HFFc6 (cell line): ENCODE data around the gene SLCO4A1. TPM values are rescaled to one million over a fixed set of nuclear protein-coding genes. Genes with fewer than 3 reads are reported as not detected.
A peak's percentile ranks its signal among the peaks of the same experiment; 100 is the strongest.

Source experiments
- DNase-seq: peaks from one replicate; pipeline ENCODE4 v3.0.0-alpha.2; 2018
- H3K27ac Mint-ChIP-seq: 2 replicates; pipeline ENCODE4 v1.8.0; 2020; ENCODE audit warnings: mild to moderate bottlenecking, mixed read lengths
- H3K27me3 Mint-ChIP-seq: 2 replicates; pipeline ENCODE4 v1.8.0; 2021; ENCODE audit warnings: mild to moderate bottlenecking, moderate library complexity, mixed read lengths; ENCODE audit not compliant: insufficient read depth
- H3K36me3 Mint-ChIP-seq: 2 replicates; pipeline ENCODE4 v1.8.0; 2021; ENCODE audit warnings: low read depth, mixed read lengths
- H3K4me1 Mint-ChIP-seq: 2 replicates; pipeline ENCODE4 v1.8.0; 2020; ENCODE audit warnings: low read depth, mixed read lengths
- H3K4me3 Mint-ChIP-seq: 2 replicates; pipeline ENCODE4 v1.8.0; 2020; ENCODE audit warnings: mild to moderate bottlenecking, moderate library complexity, mixed read lengths
- H3K9me3 Mint-ChIP-seq: 2 replicates; pipeline ENCODE4 v1.8.0; 2020; ENCODE audit warnings: mild to moderate bottlenecking, mixed read lengths
- total RNA-seq, 6 experiments: library from RNA; stranded (reverse); fragmentation: NEBNext Ultra II Directional; extraction: Animal tissue kit (Norgen Biotek cat#: 25700); gene quantifications; 2 replicates in 1 of 6; 3 replicates in 5 of 6; pipeline ENCODE4 v1.2.3, GENCODE V29; 2021
- TF ChIP-seq, protein P1 (sequence below): fragments of 200-600 bp; sonication (generic); IDR thresholded peaks from 2 replicates; pipeline ENCODE4 v1.5.0; 2021; ENCODE audit warnings: antibody characterized with exemption, mild to moderate bottlenecking

Gene SLCO4A1
- total RNA-seq, 6 experiments from 2014 or later: 2.7 to 6.5 (median 3.4) TPM

DNA sequence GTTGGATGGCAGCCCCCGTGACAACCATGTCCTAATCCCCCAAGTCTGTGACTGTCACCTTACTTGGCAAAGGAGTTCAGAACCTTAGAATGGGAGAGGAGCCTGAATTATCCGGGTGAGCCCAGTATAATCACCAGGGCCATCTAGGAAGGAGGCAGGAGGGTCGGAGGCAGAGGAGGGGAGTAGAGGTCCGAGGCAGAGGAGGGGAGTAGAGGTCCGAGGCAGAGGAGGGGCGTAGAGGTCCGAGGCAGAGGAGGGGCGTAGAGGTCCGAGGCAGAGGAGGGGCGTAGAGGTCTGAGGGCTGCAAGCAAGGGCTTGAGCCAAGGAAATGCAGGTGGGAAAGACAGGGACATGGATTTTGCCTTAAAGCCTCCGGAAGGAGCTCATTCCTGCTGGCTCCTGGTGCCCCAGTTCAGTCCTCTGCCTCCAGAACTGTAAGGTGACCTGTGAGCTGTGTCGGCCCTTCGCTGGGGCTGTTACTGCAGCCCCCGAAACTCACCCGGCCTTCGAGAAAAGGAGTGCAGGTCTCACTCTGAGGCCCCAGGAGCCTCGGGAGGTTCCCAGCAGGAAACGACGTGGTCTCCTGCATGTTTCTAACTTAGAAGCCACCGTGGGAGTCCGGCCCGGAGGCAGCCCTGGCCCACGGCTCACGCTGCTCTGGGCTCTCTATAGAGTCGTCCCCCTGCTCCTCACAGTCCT is 20.0 kb upstream of the SLCO4A1 start:
- TF ChIP-seq, protein P1, sequence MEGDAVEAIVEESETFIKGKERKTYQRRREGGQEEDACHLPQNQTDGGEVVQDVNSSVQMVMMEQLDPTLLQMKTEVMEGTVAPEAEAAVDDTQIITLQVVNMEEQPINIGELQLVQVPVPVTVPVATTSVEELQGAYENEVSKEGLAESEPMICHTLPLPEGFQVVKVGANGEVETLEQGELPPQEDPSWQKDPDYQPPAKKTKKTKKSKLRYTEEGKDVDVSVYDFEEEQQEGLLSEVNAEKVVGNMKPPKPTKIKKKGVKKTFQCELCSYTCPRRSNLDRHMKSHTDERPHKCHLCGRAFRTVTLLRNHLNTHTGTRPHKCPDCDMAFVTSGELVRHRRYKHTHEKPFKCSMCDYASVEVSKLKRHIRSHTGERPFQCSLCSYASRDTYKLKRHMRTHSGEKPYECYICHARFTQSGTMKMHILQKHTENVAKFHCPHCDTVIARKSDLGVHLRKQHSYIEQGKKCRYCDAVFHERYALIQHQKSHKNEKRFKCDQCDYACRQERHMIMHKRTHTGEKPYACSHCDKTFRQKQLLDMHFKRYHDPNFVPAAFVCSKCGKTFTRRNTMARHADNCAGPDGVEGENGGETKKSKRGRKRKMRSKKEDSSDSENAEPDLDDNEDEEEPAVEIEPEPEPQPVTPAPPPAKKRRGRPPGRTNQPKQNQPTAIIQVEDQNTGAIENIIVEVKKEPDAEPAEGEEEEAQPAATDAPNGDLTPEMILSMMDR: no peak
- H3K27ac Mint-ChIP-seq: peak overlapping the region; percentile 98

DNA sequence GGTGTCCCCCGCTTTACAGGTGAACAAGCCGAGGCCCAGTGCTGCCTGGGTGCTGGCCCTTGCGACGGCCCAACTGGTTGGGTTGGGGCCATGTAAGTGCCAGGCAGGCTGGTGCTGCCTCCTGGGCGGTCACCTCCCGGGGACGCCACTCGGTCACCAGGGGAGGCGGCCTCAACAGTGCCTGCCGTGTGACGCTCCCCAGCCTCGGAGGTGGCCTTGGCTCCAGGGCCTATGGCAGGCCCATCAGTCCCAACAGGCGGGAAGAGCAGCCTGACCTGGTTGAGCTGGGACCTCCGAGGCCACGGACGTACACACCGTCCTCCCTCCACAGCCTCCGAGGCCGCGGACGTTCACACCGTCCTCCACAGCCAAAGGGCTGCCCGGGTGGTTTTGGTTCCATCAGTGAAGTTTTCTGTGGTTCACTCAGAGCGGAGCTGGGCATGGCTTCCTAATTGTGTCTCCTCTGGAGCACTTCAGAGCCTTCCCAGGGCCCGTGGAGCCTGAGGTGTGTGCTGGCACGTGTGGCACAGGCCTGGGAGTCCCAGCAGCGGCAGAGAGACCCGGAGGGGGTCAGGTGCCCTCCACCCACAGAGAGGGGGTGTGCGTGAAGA is 19.3 kb upstream of the SLCO4A1 start:
- no peaks in the 10 kb centered on the region for H3K36me3 Mint-ChIP-seq
- TF ChIP-seq, protein P1: no peak
- H3K4me1 Mint-ChIP-seq: peaks cover 27% of the 10 kb centered on the region
- H3K9me3 Mint-ChIP-seq: no peaks in the 10 kb centered on the region
- H3K4me3 Mint-ChIP-seq: peak overlapping the region; percentile 73
- H3K27ac Mint-ChIP-seq: peak overlapping the region; percentile 98
- H3K27me3 Mint-ChIP-seq: no peaks in the 10 kb centered on the region; the same call in 1 of the 2 replicates
- DNase-seq: no peak

More for the DNA sequence above, 20.0 kb upstream of the SLCO4A1 start:
- H3K27me3 Mint-ChIP-seq: no peaks in the 10 kb centered on the region; the same call in 1 of the 2 replicates
- no peak overlapping the region for H3K4me3 Mint-ChIP-seq
- DNase-seq: no peak
- no peaks in the 10 kb centered on the region for H3K9me3 Mint-ChIP-seq
- H3K36me3 Mint-ChIP-seq: no peaks in the 10 kb centered on the region
- H3K4me1 Mint-ChIP-seq: peaks cover 27% of the 10 kb centered on the region

DNA sequence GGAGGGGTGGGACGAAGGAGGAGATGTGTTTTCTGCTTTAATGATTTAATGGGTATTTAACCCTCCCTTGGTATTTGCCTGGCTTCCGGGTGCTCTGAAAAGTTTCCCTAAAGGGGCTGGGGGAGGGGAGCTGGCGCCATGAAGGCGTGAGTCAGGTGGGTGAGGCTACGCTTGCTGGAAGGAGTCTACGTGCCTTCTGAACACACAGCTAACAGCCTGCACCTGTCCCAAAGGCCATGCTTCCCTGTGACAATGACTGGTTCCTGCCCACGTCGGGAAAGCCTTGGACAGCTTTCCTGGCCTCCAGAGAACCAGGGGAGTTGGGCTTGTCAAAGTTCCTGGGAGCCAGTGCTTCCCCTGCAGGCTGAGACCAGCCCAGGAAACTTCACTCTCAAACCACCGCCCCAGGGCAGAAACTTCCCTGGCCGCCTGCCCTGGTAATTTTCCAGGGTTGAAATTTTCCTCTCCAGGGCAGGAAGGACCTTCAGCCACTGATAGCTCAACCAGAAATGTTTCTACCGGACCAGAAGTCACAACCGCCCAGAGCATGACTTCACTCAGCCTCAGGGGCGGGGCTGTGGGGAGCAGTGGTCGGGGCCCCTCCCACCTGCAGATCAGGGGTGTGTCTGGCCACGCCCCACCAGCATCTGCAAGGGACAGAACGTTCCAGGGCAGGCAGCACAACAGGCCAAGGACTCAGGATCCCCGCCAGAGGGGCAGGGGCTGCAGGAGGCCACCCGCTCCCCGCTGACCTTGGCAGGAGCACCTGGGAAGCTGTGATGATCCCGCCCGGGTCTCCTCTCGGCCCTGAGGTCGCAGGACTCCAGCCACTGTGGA is 18.6 kb upstream of the SLCO4A1 start:
- Mint-ChIP-seq H3K36me3 (no peaks in the 10 kb centered on the region), H3K4me1 (peaks cover 22% of the 10 kb centered on the region), H3K27ac (peak overlapping the region; percentile 98), H3K27me3 (no peaks in the 10 kb centered on the region; the same call in none of the 2 replicates), H3K9me3 (no peaks in the 10 kb centered on the region), H3K4me3 (peak overlapping the region; percentile 73)
- DNase-seq: peak; percentile 97
- TF ChIP-seq, protein P1: no peak

DNA sequence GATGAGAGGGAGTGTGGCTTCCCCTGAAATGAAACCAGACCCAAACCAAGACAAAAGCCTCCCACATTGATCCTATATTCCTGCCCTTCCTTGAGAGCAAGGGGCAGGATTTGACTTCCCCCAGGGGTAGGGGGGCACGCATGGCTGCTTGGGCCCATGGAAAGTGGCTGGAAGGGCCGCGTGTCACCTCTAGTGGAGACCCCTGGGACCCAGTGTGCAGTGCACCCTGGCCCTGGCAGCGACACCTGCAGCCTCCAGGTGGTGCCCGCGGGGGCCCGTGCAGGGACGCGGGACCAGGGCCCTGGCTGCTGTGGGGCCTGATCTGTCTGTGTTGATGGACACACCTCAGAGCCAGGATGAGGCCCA is 18.0 kb upstream of the SLCO4A1 start:
- Mint-ChIP-seq H3K27me3 (no peaks in the 10 kb centered on the region; the same call in none of the 2 replicates), H3K27ac (peak overlapping the region; percentile 98), H3K36me3 (no peaks in the 10 kb centered on the region), H3K4me3 (peak overlapping the region; percentile 73; the same call in 1 of the 2 replicates), H3K9me3 (no peaks in the 10 kb centered on the region), H3K4me1 (peaks cover 21% of the 10 kb centered on the region)
- no peak for DNase-seq
- TF ChIP-seq, protein P1: no peak

DNA sequence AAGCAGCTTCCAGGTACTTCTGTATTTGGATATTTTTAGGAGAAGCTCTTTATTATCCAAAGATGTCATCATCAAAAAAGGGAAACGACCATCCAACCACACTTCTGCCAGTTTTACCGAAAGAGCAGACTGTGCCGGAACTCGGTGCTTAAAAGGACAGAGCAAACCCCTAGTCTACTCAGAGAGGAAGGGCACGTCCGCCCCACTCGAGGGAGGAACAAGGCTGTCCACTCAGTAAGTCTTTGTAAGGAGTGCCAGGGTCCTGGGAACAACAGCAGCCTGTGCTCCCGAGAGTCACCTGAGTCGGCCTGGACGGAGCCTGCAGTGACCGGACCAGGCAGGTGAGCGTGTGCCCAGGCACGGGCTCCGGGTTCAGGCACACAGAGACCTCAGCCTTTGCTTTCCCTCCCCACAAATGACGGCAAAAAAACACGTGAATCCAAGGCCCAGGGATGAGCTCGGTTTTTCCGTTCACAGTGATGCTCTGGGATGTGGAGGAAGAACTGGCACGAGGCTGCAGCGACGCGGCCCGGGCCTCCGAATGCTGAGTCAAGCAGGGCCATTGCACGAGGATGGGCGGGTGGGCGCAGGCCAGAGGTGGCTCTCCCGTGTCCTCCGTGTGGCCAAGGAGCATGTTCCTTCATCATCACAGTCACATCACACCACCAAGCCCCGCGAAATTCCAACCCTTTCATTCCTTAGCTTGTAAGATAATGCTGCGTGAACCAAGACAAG is 17.4 kb upstream of the SLCO4A1 start:
- TF ChIP-seq, protein P1: no peak
- Mint-ChIP-seq H3K27ac (peak overlapping the region; percentile 49; the same call in 1 of the 2 replicates), H3K36me3 (no peaks in the 10 kb centered on the region), H3K27me3 (no peaks in the 10 kb centered on the region; the same call in none of the 2 replicates), H3K4me1 (peaks cover 21% of the 10 kb centered on the region), H3K4me3 (no peak overlapping the region), H3K9me3 (no peaks in the 10 kb centered on the region)
- no peak for DNase-seq
